NB4 (cell line): ENCODE results near the gene CD7.

Experiments used
- DNase-seq: peaks from one replicate; pipeline ENCODE4 v3.0.0; 2010; ENCODE audit warnings: low read depth
- H3K4me3 ChIP-seq: one replicate; pipeline ENCODE4 v1.5.1; 2011; ENCODE audit warnings: mild to moderate bottlenecking, low read depth, low read length, moderate library complexity
- CTCF ChIP-seq: IDR thresholded peaks from one replicate; pipeline ENCODE4 v1.5.1; 2012; ENCODE audit warnings: low read depth, low read length
- MAX ChIP-seq: IDR thresholded peaks from 2 replicates; pipeline ENCODE4 v1.6.1; 2011; ENCODE audit warnings: low read depth, low read length
- MYC ChIP-seq: IDR thresholded peaks from 2 replicates; pipeline ENCODE4 v1.6.1; 2011; ENCODE audit warnings: low read depth, low read length
- POLR2A ChIP-seq: IDR thresholded peaks from 2 replicates; pipeline ENCODE4 v1.6.1; 2011; ENCODE audit warnings: mild to moderate bottlenecking; ENCODE audit not compliant: insufficient read length; ENCODE audit errors: extremely low read depth

CD7 gene

DNA sequence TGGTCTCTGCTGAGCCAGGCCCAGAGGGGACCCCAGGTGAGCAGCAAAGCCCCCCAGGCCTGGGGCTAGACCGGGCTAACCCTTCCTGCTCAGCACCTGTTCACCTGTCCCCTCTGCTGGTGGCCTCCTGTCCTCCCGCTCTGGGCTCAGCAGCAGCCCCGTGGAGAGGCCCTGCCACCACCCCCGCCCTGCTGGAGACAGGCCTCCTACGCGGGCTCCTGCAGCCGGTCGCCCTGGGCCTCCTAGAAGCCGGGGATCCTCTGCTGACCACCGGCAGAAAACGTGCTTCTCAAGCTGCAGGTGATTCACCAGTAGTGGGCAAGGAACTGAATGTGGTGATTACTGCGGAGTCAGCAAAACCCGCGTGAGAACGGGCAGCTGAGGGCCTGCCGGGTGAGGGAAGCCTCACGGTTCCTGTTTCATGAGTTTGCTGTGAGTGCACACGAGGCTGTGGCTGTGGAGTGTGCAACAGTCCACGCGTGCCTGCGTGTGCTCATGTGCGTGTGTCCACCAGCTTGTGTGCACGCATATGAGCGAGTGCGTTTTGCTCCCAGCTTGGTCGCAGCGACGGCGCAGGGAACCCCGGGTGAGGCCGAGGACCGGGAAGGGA lies 15.4 kb upstream of the CD7 start:
- peak; percentile 45 for DNase-seq
- TF ChIP-seq MAX (no peak), CTCF (no peak), POLR2A (no peak), MYC (no peak)

GRCh38 chr17:82331345-82331939 lies 14.0 kb upstream of the CD7 start:
- no peak for TF ChIP-seq MAX
- TF ChIP-seq CTCF, result no peak
- no peak for TF ChIP-seq POLR2A
- no peak for TF ChIP-seq MYC
- H3K4me3 ChIP-seq, result no peak overlapping the region
- DNase-seq, result no peak

More for the DNA sequence above, 15.4 kb upstream of the CD7 start:
- H3K4me3 ChIP-seq, result no peak overlapping the region

GRCh38 chr17:82330322-82331239 lies 13.2 kb upstream of the CD7 start:
- no peak for TF ChIP-seq POLR2A
- no peak for TF ChIP-seq CTCF
- TF ChIP-seq MAX, result no peak
- TF ChIP-seq MYC, result no peak
- H3K4me3 ChIP-seq, result no peak overlapping the region
- peak; percentile 40 for DNase-seq

- no peak for DNase-seq
- no peak overlapping the region for H3K4me3 ChIP-seq
- TF ChIP-seq MYC, result no peak
- TF ChIP-seq MAX, result no peak
- TF ChIP-seq POLR2A, result no peak
- TF ChIP-seq CTCF, result no peak
Observed at GRCh38 chr17:82329683-82330321, 12.4 kb upstream of the CD7 start.

- no peak for DNase-seq
- TF ChIP-seq CTCF (no peak), MAX (no peak), MYC (no peak), POLR2A (no peak)
- H3K4me3 ChIP-seq, result no peak overlapping the region
Observed at GRCh38 chr17:82328994-82329507, 11.6 kb upstream of the CD7 start.
